Skin of body (tissue), 1 donor: ENCODE measurements around the gene TUBG1. TPM values are rescaled to one million over a fixed set of nuclear protein-coding genes. Genes with fewer than 3 reads are reported as not detected.

Experiments
- total RNA-seq: library from RNA; depleted of rRNA; stranded (reverse); fragments of >200 nt; gene quantifications from one replicate; pipeline ENCODE4 v1.2.3, GENCODE V29; 2014

The TUBG1 gene
- total RNA-seq, 1 donor from 2014 or later = 12.5 TPM

Other genes with a start within 250 kb of the TUBG1 start
- 107 TPM for gene STAT3, start 221.2 kb upstream of the TUBG1 start, total RNA-seq
- 178 TPM for gene CAVIN1, start 186.4 kb upstream of the TUBG1 start, total RNA-seq
- gene ATP6V0A1, start 150.8 kb upstream of the TUBG1 start, total RNA-seq = 84.6 TPM
- gene NAGLU, start 73.4 kb upstream of the TUBG1 start, total RNA-seq = 9.5 TPM
- 0.59 TPM for gene HSD17B1, start 56.8 kb upstream of the TUBG1 start, total RNA-seq
- 14.6 TPM for gene COASY, start 47.5 kb upstream of the TUBG1 start, total RNA-seq
- gene MLX, start 42.6 kb upstream of the TUBG1 start, total RNA-seq = 24.5 TPM
- gene PSMC3IP, start 32.0 kb upstream of the TUBG1 start, total RNA-seq = 3.2 TPM
- gene RETREG3, start 309 bp upstream of the TUBG1 start, total RNA-seq = 40.2 TPM
- 9.2 TPM for gene TUBG2, start 49.6 kb downstream of the TUBG1 start, total RNA-seq
- 19.1 TPM for gene PLEKHH3, start 67.3 kb downstream of the TUBG1 start, total RNA-seq
- 0.79 TPM for gene CCR10, start 72.2 kb downstream of the TUBG1 start, total RNA-seq
- 8.3 TPM for gene CNTNAP1, start 72.8 kb downstream of the TUBG1 start, total RNA-seq
- gene EZH1, start 135.4 kb downstream of the TUBG1 start, total RNA-seq = 29.8 TPM
- 16.4 TPM for gene RAMP2, start 151.5 kb downstream of the TUBG1 start, total RNA-seq
- 33.3 TPM for gene VPS25, start 163.8 kb downstream of the TUBG1 start, total RNA-seq
- gene WNK4, start 170.9 kb downstream of the TUBG1 start, total RNA-seq = 0.59 TPM
- gene COA3, start 189.0 kb downstream of the TUBG1 start, total RNA-seq = 41.6 TPM
- gene CNTD1, start 189.2 kb downstream of the TUBG1 start, total RNA-seq = 0.20 TPM
- gene BECN1, start 214.6 kb downstream of the TUBG1 start, total RNA-seq = 68.6 TPM
- 33.9 TPM for gene PSME3, start 223.7 kb downstream of the TUBG1 start, total RNA-seq
- gene AOC2, start 234.9 kb downstream of the TUBG1 start, total RNA-seq = 0.79 TPM
- gene AOC3, start 241.5 kb downstream of the TUBG1 start, total RNA-seq = 38.1 TPM